Measurements from ENCODE around the gene ACOD1. TPM values are rescaled to one million over a fixed set of nuclear protein-coding genes. Genes with fewer than 3 reads are reported as not detected.
A peak's percentile ranks its signal among the peaks of the same experiment; 100 is the strongest.

ACOD1 gene
- total and polyA plus RNA-seq, 2 of the 13 experiments (the other 11 are each of a cell fraction or from before 2014, with no cell fraction given): not detected

- TF ChIP-seq STAG1 (CRISPR knock-in tag; IDR thresholded peaks at IDR 0.05): peak; percentile 42
- TF ChIP-seq CEBPG (CRISPR knock-in tag; IDR thresholded peaks at IDR 0.05): no peak
- peak; percentile 62 for TF ChIP-seq CTCF (CRISPR knock-in tag; IDR thresholded peaks at IDR 0.05)
- TF ChIP-seq HMG20A (CRISPR knock-in tag; IDR thresholded peaks at IDR 0.05; ENCODE audit: borderline replicate concordance): no peak
- no peak for TF ChIP-seq ZKSCAN1 (IDR thresholded peaks at IDR 0.05; ENCODE audit: low read length)
- TF ChIP-seq NFAT5 (CRISPR knock-in tag; IDR thresholded peaks at IDR 0.05): no peak
- no peak for TF ChIP-seq ZNF879 (CRISPR knock-in tag; IDR thresholded peaks at IDR 0.05)
Measured at GRCh38 chr13:77002590-77003190, 54.4 kb downstream of the ACOD1 start (continued).

Other genes with a start within 250 kb of the ACOD1 start
- gene KCTD12, start 62.1 kb upstream of the ACOD1 start, total RNA-seq (2016; rRNA removed; fragmentation: Illumina TruSeq; extraction: Trizol): not detected in 2 replicates
- not detected in 2 replicates for gene KCTD12, start 62.1 kb upstream of the ACOD1 start, polyA plus RNA-seq (2011; rRNA removed)
- 6.7 and 13.7 TPM in 2 replicates for gene CLN5, start 43.6 kb downstream of the ACOD1 start, total RNA-seq (2016; rRNA removed; fragmentation: Illumina TruSeq; extraction: Trizol)
- gene CLN5, start 43.6 kb downstream of the ACOD1 start, polyA plus RNA-seq (2011; rRNA removed): 10.0 and 10.1 TPM in 2 replicates
- gene FBXL3, start 78.6 kb downstream of the ACOD1 start, total RNA-seq (2016; rRNA removed; fragmentation: Illumina TruSeq; extraction: Trizol): 18.5 and 22.6 TPM in 2 replicates
- 10.6 and 11.5 TPM in 2 replicates for gene FBXL3, start 78.6 kb downstream of the ACOD1 start, polyA plus RNA-seq (2011; rRNA removed)